Activated T-cell treated with anti-CD3 and anti-CD28 coated beads for 4 hours (primary cell): Measurements from ENCODE around the gene MFSD6L.

Experiments used
- DNase-seq: peaks from one replicate; pipeline ENCODE4 v3.0.0-alpha.2; 2020

The MFSD6L gene

GRCh38 chr17:8798846-8799569 is at the start of gene MFSD6L:
Gene MFSD6L (minus strand): TSS chr17:8799365. CDS start chr17:8799120, 245 bp downstream.
- DNase-seq: no peak

GRCh38 chr17:8847891-8848290 is 48.7 kb upstream of the MFSD6L start:
- no peak for DNase-seq

GRCh38 chr17:8846768-8847211 is 47.6 kb upstream of the MFSD6L start:
- DNase-seq: no peak

DNA sequence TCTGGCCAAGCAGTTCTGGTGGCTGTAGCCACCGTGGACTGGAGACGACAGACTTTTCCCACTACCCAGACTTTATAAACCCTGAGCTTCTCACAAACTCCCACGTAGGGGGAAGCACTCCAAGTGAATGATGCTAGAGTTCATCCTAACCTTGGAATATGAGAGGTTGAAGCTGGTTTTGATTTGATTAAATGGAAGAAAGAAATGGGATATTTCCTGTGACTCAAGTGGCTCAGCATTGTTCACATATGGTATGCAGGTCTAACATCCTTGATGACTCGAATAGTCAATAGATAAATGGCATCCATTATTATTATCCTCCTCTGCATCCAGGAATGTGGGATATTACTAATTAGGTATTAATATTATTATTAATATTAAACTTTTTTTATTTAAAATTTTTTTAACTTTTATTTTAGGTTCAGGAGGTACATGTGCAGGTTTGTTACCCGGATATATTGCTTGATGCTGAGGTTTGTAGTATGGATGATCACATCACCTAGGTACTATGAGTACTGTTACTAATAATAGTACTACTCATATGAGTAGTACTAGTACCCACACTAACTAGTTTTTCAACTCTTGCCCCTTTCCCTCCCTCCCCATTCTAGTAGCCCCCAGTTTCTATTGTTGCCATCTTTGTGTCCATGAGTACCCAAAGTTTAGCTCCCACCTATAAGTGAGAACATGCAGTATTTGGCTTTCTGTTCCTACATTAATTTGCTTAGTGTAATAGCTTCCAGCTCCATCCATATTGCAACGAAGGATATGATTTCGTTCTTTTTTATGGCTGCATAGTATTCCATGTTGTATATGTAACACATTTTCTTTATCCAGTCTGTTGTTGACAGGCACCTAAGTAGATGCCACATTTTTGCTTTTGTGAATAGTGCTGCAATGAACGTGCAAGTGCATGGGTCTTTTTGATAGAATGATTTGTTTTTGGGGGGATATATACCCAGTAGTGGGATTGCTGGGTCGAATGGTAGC is 45.4 kb upstream of the MFSD6L start:
- DNase-seq: no peak

DNA sequence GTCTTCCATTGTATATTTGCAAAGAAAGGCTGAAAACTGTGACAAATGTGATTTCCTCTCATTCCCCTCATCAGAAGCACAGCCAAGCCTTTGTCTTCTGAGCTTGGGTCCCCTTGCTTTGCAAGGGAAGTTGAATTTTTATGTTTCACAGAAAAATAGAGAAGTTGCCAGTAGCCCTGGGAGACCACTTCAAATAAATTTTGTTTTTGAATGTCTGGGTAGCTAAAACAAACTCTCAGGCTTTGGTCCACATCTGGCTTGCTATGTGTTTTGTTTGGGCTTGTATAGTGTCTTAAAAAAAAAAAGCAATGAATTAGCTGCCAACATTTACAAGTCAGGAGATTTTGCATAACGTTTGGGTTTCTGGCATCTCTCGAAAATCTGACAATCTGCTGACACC is 44.2 kb upstream of the MFSD6L start:
- DNase-seq: no peak

DNA sequence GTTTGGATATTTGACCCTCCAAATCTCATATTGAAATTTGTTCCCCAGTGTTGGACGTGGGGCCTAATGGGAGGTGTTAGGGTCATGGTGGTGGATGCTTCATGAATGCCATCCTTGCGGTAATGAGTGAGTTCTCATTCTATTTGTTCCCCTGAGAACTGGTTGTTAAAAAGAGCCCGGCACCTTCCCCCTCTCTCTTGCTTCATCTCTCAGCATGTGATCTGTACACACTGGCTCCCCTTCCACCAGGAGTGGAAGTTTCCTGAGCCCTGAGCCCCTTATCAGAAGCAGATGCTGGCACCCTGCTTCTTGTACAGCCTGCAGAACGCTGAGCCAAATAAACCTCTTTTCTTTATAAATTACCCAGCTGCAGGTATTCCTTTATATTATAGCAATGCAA is 42.7 kb upstream of the MFSD6L start:
- no peak for DNase-seq

GRCh38 chr17:8839410-8839935 is 40.3 kb upstream of the MFSD6L start:
- no peak for DNase-seq

DNA sequence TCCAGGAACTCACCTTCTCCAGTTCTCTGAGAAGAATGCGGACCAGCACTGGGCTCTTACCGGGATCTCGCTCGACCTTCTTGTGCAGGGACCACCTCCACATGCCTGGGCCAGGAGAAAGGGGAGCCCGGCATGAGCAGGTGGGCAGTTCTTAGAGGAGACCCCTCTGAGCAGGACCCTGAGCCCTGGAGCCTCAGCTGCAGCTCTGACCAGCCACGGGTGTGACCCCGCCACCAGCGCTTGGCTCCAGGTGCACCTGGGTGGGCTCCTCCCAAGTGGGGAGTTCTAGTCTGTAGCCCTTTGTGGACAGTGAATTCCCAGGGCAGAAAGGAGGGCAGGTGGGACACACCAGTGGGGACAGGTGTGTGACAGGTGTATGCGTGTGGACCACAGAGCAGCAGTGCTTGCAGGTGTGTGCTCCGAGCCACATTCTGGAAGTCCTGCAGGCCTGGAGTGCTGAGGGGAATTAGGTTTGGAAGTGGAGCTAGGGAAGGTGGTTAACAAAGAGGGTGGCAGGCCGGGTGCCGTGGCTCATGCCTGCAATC is 39.5 kb upstream of the MFSD6L start:
- no peak for DNase-seq

DNA sequence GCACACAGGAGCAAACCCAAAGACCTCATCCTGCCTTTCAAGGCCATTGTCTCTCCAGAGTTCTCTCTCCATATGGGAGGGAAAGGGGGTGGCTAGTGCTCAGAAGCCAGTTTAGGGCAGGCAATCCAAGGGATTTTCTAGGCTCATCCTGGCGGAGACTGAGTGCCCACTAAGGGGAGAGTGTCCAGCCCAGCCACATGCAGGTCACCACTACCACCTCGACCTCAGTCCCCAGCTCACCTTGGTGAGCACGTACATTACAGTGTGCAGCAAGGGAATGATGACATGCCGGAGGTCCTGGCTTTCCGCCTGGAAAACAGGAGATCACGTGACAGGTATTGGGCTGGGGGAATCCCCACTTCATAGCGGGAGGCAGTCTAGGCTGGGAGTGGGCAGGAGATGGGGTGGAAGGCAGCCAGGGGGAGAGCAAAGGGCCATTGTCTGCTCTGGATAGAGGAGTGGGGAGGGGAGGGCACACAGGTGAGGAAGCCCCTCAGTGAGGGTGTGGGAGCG is 38.5 kb upstream of the MFSD6L start:
- no peak for DNase-seq

DNA sequence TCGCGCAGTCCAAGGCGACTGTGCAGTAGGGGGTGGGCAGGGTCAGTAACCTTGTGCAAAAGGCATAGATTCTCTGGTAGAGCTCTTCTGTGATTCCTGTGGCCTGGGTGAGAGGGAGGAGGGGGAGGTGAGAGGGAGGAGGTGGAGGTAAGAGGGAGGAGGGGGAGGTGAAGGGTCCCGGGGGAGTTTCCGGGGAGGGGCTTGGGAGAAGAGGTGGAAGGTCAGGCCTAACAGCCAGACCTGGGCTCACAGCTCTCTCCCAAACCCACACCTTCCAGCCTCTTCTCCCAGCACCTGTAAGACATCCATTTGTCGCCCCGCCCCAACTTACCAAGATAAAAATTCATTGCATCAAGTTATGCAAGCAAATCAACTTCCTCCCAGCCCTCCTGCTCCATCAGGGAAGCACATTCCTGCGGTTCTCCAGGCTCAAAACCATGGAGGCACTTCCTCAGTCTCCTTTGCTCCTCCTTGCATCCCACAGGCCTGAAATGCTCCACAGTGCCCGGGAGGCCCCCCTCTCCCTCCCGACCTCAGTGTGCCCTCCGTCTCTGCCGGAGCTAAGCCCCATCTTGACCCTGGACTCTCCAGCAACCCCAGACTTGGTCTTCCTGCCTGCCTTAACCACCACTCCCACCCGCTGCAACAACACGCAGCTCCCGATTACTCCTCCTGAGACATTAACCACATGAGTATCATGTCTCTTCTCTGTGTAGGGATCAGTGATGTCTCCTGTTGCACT is 37.8 kb upstream of the MFSD6L start:
- DNase-seq: no peak

DNA sequence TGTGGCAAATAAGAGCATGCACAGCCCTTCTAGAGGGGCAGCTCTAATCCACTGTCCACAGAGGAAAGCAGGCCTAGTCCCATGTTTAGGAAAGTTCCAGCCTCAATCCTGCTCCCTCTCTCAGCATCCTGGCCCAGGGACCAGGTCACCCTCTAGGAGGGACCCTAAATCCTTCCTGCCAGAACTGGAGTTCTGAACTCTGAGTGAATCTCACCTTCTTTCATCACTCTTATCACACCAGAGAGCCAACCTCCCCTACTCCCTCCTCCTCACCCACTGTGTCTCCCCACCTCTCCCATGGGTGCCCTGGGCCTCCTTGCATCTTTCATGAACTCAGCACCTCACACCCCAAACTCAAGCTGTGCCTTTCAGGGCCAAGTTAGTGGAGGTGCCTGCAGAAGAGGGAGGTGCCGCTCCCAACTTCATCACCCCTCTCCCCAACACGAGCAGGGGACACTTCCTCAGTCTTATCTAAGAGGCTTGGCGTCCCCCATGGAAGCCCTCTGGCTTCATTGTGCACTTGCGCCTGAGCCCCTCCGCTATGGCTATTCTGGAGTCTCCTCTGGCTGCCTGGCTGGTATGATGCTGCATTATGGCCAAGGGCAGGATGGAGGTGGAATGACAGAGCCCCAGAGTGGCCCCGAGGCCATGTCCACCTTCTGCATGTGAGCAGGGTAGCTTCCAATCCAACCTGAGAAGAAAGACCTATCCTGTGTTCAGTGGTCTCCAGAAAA is 36.6 kb upstream of the MFSD6L start:
- DNase-seq: no peak

DNA sequence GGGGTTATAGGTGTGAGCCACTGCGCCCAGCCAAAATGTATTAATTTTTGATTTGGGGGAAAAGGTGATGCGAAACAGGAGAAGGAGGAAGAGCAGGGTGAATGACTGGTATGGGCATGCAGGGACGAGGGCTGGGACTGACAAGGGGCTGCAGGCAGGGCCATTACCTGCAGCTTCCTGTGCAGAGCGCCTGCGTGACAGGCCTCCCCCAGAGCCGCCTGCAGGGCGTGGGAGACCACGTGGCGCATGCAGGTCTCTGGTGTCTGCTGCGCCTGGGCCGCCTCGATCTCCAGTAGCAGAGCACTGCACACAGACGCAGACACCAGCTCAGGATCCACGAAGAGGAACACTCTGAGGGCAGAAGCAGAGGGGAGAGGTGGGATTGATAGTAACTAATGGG is 35.9 kb upstream of the MFSD6L start:
- no peak for DNase-seq

GRCh38 chr17:8832711-8833352 is 33.7 kb upstream of the MFSD6L start:
- no peak for DNase-seq

DNA sequence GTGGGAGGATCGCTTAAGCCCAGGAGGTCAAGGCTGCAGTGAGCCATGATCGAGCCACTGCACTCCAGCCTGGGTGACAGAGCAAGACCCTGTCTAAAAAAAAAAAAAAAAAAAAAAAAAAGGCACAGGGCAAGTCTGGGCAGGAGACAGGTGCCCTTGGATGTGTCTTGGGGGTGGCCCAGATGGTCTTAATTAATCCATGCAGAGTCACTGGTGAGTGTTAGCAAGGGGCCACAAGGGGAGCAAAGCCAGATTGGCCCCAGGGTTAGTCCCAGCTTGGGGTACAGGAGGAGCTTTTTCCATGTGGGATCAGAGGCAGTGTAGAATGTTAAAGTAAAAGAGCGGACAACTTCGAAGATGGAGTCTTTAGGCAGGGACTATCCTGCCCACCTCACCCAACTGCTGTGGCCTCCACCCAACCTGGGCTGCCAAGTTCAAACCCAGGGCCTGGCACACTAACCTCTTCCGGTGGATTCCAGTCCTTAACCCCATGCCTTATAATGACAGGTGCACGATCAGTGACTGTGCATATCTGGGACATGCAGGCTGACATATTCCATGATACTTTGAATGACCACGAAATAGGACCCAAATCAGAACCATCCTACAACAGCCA is 32.2 kb upstream of the MFSD6L start:
- DNase-seq: no peak

- DNase-seq: no peak
Observed at GRCh38 chr17:8830141-8830540, 31.0 kb upstream of the MFSD6L start.

GRCh38 chr17:8829036-8829941 is 30.1 kb upstream of the MFSD6L start:
- DNase-seq: no peak

DNA sequence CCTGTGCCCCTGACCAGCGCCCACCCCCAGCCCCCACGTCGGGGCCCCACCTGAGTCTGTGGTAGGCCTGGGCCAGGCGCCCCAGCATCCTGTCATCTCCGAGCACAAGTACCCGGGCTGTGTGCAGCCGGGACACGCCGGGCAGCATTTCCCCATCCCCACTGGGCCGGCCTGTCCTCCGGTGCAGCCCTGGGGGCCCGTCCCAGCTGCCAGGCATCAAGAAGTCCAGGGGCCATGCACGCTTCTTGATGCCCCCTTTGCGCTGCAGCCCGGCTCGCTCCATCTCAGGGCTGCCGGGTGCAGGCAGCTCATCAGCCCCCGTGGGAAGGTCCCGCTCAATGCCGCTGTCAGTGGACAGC is 29.3 kb upstream of the MFSD6L start:
- no peak for DNase-seq

DNA sequence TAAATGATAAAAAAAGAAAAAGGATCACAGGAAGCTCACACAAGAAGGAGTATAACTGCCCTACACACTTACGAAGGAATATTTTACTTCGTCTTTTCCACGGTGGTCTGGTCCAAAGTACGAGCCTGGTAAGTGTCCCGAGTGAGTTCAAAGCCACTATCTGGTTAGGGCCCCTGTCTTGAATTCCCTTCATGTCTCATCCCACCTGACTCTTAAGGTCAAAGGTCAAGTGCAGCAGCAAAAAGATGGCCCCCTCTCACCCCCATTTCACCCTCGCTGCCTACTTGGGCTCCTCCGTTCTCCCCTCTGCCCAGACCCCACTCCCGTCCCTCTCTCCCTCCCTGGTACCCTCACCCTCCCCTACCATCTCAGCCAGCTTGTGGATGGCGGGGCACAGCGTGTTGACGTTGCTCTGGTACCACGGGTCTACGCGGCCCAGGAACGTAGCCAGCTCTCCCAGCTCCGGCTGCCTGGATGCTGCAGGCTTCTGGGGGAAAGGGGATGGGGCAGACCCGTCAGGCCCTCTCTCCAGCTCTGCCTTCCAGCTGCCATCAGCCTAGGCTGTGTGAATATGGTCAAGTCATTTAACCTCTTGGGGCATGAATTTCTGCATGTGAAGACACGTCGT is 27.8 kb upstream of the MFSD6L start:
- no peak for DNase-seq

- no peak for DNase-seq
Observed at GRCh38 chr17:8825802-8826201, 26.6 kb upstream of the MFSD6L start.
